GM21723 (cell line): ENCODE results near the gene XXYLT1.

ENCODE experiments used
- ATAC-seq: cut with Tn5 transposase; IDR thresholded peaks from one replicate; pipeline ENCODE4 v1.9.1; 2021; ENCODE audit warnings: mild to moderate bottlenecking, moderate library complexity; ENCODE audit not compliant: unreplicated experiment

The XXYLT1 gene

GRCh38 chr3:195085356-195086130 lies 185.4 kb downstream of the XXYLT1 start:
- ATAC-seq, result no peak

- no peak for ATAC-seq
Measured at GRCh38 chr3:195084746-195085145, 186.2 kb downstream of the XXYLT1 start.

DNA sequence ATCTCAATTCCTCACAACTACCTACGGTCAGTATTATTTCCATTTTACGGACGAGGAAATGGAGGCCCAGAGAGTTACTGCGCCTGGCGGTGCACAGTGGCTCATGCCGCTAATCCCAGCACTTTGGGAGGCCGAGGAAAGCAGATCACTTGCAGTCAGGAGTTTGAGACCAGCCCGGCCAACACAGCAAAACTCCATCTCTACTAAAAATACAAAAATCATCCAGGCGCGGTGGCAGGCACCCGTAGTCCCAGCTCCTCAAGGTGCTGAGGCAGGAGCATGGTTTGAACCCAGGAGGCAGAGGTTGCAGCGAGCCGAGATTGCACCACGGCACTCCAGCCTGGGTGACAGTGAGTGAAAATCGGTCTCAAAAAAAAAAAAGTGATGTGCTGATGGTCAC lies 187.3 kb downstream of the XXYLT1 start:
- no peak for ATAC-seq

GRCh38 chr3:195082811-195083210 lies 188.1 kb downstream of the XXYLT1 start:
- ATAC-seq, result no peak

DNA sequence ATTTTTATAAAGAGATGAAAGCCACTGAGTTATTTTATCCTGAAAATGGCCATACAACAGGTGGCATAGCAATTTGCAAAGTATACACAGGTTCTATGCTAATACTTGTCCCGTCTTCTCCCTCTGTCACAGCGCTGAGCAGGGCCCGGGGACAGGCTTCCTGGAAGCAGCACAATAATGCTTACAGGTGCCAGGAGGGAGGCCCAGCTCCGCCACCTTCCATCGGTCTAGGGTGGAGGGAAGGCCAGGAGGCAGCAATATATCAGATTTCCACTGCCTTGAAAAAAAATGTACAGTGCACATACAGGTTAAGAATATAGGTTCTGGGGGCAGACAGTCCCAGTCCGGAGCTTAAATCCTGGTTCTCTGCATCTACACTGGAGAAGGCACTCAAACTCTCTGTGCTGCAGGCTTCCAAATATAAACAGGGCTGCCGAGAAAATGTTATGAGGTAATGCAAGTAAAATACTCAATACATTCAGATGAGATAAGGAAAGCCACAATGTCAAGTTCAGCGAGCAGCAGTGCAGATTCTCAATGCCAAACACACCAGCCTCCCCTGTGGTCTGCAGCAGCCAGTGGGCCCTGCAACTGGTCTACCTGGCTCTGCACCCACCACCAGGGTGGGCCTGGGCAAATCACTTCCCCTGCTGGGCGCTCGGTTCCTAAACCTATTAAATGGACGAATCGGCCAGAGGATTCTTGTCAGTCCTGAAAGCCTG lies 189.6 kb downstream of the XXYLT1 start:
- ATAC-seq, result no peak

GRCh38 chr3:195080571-195081151 lies 190.3 kb downstream of the XXYLT1 start:
- ATAC-seq, result no peak

DNA sequence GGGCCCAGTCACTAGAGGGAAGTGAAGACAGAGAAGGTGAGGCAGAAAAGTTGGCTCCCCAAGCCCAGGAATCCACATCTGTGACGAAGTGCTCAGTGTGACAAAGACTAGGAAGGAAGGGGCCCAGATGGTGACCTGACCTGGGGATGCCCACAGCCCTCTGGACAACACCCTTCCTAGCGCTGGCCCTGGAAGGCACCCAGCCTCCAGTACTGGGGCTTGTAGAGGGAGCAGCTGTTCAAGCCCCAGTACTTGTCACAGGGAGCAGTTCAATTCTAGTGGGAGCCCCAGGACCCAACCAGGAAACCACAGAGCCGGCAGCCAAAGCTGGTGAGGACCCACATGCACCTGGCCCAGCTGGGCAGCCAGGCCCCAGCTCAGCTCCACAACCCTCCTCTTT lies 190.8 kb downstream of the XXYLT1 start:
- no peak for ATAC-seq

DNA sequence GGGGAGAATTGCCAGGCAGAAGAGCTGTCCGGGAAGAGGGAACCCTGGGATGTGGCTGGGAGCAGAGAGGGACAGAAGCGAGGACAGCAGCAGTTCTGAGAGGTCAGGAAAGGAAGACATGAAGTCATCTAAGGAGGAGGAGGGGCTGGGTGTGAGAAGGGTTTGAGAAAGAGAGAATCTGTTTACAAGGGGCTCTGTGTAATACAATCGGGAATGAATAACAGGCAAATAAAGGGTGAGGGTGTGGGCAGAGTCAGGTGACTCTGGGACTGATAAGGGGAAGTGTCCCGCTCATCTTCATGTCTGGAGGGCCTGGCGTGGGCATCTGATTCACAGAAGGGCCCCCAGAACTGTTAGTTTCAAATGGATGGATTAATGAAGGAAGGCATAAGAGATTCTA lies 191.3 kb downstream of the XXYLT1 start:
- ATAC-seq, result no peak

GRCh38 chr3:195078891-195079440 lies 192.0 kb downstream of the XXYLT1 start:
- ATAC-seq, result no peak

DNA sequence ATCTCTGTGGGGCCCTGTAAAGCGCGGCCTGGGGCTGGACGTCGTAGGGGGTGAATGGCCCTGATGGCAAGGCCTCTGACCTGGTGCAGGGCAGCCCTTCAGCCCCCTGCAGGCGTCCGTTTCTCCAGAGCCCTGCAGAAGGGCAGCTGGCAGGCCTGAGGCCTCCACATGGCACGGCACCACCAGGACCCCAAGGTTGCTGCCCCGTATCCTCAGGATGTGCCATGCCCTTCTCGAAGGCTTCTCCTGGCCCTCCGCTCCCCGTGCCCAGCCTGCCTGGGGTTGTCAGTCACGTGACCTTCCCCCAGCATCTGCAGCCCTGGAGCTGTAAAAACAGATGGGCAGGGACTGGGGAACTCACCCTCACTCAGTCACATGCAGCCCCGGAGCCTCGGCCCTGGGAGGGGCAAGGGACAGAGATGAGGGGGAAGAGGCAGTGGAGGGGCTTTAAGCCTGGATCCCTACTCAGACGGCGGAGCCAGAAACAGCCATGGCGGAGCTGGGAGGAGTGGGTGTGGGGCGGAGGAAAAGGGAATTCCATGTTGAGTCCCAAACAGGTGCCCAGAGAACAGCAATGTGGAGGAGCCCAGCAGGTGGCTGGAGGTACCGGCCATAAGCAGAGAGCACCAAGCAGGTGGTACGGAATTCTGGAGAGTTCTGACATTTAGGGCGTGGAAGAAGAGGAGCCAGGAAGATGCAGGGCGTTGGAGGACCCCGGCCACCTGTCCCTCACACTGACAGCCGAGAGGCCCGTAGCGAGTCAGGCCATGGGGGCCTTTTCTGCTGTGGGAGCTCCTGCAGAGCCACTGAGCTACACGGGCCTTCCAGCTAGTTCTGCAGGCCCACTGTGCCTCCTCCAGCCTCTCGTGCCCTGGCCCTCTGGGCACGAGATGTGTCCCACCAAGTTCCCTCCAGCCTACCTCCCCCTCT lies 193.1 kb downstream of the XXYLT1 start:
- no peak for ATAC-seq

- no peak for ATAC-seq
Measured at GRCh38 chr3:195076981-195077610, 193.9 kb downstream of the XXYLT1 start.

GRCh38 chr3:195075941-195076875 lies 194.8 kb downstream of the XXYLT1 start:
- ATAC-seq, result no peak

- no peak for ATAC-seq
Measured at GRCh38 chr3:195075199-195075940, 195.6 kb downstream of the XXYLT1 start.

- no peak for ATAC-seq
Measured at GRCh38 chr3:195073866-195074860, 196.8 kb downstream of the XXYLT1 start.

GRCh38 chr3:195072916-195073564 lies 197.9 kb downstream of the XXYLT1 start:
- ATAC-seq, result no peak

GRCh38 chr3:195071916-195072820 lies 198.8 kb downstream of the XXYLT1 start:
- no peak for ATAC-seq
